Measurements from ENCODE around the gene MPST.

MPST gene

DNA sequence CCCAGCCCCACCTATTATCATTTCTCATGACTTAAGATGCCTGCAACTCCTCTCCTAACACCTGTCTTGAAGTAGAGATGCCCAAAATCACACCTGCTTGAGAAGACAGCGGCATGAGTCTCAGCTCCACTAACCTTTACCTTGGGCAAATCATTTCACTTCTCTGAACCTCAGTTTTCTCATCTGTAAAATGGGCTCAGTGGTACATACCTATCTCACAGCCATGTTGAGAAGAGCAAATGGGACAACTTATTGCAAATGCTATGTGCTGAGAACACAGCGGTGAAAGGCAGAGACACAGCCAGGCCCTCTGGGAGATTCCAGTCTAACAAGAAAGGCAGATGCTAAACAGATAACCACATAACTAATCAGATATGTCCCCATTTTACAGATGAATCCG, 8.1 kb upstream of the MPST start:
- Mint-ChIP-seq H3K36me3 (no peaks in the 10 kb centered on the region), H3K27ac (no peak overlapping the region), H3K4me1 (no peaks in the 10 kb centered on the region), H3K27me3 (peaks cover 12% of the 10 kb centered on the region), H3K4me3 (no peak overlapping the region), H3K9me3 (no peaks in the 10 kb centered on the region)
- DNase-seq (ENCODE audit: low spot score in 2 of 2), result no peak
- no peak for ATAC-seq (ENCODE audit: low read depth)

DNA sequence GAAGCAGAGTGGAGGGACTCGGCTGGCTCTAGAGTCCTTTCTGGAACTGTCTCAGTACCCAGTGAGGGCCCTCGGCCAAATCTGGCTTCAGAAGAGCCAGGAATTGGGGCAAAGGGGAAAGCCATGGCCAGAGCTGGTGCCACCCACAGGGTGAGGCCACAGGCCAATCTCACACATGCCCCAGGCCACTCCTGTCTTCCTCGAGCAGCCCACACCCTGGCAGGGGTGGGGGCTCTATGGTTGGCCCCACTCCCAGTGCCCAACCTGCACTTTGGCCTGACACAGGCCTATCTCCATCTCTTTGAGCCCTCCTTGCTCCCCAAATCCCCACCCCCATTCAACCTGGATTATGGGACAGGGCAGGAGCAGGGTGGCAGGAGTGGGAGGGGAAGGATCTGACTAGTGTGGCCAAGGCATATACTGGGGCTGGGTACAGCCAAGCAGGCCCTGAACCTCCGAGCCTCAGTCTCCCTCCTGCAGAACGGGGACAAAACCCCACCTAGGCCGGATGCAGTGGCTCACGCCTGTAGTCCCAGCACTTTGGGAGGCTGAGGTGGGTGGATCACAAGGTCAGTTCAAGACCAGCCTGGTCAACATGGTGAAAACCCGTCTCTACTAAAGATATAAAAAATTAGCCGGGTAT, 7.2 kb upstream of the MPST start:
- no peak overlapping the region for H3K4me3 Mint-ChIP-seq
- no peaks in the 10 kb centered on the region for H3K36me3 Mint-ChIP-seq
- ATAC-seq (ENCODE audit: low read depth), result no peak
- H3K9me3 Mint-ChIP-seq, result no peaks in the 10 kb centered on the region
- H3K27me3 Mint-ChIP-seq, result peaks cover 6% of the 10 kb centered on the region
- no peak for DNase-seq (ENCODE audit: low spot score in 2 of 2)
- no peak overlapping the region for H3K27ac Mint-ChIP-seq
- H3K4me1 Mint-ChIP-seq, result no peaks in the 10 kb centered on the region

DNA sequence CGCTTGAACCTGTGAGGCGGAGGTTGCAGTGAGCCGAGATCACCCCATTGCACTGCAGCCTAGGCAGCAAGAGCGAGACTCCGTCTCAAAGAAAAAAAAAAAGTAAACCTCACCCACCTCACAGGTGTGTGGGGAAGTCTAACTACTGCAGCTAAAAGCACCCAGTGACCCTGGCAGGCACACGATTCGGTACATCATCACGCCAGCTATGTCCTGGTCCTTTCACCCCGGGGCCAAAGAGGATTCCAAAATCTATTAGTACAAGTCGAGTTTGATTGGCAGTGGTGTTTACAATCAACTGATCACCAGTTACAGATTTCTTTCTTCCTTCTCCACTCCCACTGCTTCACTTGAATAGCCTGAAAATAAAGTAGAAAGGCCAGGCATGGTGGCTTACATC, 6.6 kb upstream of the MPST start:
- ATAC-seq (ENCODE audit: low read depth) (no peak), DNase-seq (ENCODE audit: low spot score in 2 of 2) (no peak)
- no peaks in the 10 kb centered on the region for H3K9me3 Mint-ChIP-seq
- H3K4me1 Mint-ChIP-seq, result no peaks in the 10 kb centered on the region
- H3K4me3 Mint-ChIP-seq, result no peak overlapping the region
- H3K27me3 Mint-ChIP-seq, result peaks cover 6% of the 10 kb centered on the region
- H3K27ac Mint-ChIP-seq, result no peak overlapping the region
- no peaks in the 10 kb centered on the region for H3K36me3 Mint-ChIP-seq

DNA sequence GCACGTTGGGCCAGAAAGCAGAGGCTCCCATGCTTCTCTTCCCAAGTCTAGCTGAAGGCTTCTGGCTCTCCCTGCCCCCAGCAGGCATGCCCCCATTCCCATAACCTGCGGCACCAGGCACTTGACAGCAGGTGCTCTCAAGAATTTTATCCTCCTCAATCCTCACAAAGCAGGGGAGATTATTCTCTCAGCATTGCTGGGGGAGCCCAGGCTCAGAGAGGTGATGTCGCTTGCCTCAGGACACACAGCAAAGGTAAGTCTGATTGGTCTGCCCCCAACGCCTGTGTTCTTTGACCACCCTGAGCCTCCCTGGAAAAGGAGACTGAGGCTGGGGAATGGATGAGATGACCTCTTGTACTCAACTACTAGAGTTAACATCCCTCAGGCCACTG, 5.1 kb upstream of the MPST start:
- Mint-ChIP-seq H3K4me3 (no peak overlapping the region), H3K9me3 (no peaks in the 10 kb centered on the region), H3K4me1 (peaks cover 3% of the 10 kb centered on the region), H3K27me3 (peaks cover 3% of the 10 kb centered on the region), H3K36me3 (no peaks in the 10 kb centered on the region), H3K27ac (no peak overlapping the region)
- ATAC-seq (ENCODE audit: low read depth), result no peak
- no peak for DNase-seq (ENCODE audit: low spot score in 2 of 2)

DNA sequence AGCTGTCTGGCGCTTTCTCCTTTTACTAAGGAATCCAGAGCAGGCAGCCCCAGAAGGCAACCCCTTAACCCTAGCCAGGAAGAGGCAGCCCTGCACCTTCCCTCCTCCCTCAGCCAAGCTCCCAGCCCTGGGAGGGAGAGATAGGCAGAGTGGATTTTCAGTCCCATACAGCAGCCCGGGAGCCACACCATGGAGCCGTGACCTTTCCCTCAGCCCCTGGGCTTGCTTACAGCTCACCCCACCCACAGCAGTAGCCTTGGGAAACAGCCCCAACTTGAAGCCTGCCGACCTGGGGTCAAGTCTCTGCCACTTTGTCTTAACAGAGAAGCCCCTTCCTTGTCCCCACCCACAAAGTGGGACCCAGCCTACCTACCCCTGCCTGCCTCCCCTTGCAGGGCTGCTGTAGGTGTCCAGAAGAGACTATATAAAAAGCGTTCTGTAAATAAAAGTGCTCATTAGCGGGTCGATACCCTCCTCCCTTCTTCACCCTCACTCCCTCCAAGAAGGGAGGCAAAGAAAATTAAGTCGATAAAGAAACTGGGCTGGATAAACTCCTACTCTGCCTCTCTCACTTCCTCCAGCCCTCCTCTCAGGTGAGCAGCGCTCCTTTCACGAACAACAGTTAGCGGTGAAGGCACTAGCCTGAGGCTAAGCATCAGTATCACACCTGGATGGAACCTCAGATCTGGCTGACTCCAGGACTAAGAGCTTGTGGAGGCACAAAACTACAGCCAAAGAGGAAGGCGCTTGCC, 4.5 kb upstream of the MPST start:
- no peak overlapping the region for H3K4me3 Mint-ChIP-seq
- H3K4me1 Mint-ChIP-seq, result peaks cover 3% of the 10 kb centered on the region
- H3K9me3 Mint-ChIP-seq, result no peaks in the 10 kb centered on the region
- ATAC-seq (ENCODE audit: low read depth), result no peak
- H3K27ac Mint-ChIP-seq, result no peak overlapping the region
- H3K27me3 Mint-ChIP-seq, result no peaks in the 10 kb centered on the region
- no peak for DNase-seq (ENCODE audit: low spot score in 2 of 2)
- no peaks in the 10 kb centered on the region for H3K36me3 Mint-ChIP-seq

DNA sequence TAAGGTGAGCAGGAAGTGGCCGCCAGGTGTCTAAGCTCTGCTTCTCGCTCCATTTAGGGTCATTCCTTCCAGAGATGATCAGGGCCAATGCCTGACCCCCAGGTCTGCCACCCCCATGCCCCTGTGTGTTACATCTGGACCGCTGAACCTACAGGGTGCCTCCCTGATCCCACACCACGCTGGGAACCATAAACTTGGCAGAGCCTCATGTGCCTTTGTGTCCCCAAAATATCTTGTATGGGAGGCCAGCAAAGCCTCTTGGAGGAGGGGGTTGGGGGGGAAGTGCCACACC, 4.0 kb upstream of the MPST start:
- Mint-ChIP-seq H3K36me3 (no peaks in the 10 kb centered on the region), H3K4me3 (no peak overlapping the region), H3K27ac (no peak overlapping the region), H3K9me3 (no peaks in the 10 kb centered on the region), H3K27me3 (no peaks in the 10 kb centered on the region), H3K4me1 (peaks cover 3% of the 10 kb centered on the region)
- no peak for DNase-seq (ENCODE audit: low spot score in 2 of 2)
- no peak for ATAC-seq (ENCODE audit: low read depth)

DNA sequence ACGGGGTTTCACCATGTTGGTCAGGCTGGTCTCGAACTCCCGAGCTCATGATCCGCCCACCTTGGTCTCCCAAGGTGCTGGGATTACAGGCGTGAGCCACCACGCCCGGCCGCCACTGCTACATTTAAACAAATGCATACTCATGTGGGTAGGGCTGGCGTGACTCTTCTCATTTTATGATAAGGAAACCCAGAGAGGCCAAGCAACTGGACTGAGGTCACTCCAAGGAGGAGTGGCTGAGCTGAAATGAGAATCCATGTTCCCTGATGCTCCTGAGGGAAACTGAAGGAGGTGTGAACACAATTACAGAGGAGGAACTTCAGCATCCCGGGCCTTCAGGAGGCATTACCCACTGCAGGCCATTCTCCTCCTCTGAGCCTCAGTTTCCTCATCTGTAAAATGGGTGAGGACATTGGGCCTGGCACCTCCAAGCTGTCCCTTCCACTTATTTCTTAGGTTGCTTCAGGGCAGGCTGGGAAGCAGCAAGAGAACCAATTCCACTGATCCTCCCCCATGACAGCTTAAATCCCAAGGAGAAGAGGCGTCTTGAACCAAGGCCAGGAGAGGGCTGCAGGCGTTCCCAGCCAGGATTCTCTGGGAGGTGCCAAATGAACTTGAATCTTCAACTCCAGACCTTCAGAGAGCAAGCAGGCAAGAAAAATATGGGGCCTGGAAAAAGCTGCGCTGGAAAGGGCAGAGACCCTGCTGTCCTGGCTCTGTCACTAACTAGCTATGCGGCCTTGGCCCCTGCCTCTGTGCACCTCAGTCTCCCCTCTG, 3.2 kb upstream of the MPST start:
- no peaks in the 10 kb centered on the region for H3K36me3 Mint-ChIP-seq
- H3K9me3 Mint-ChIP-seq, result no peaks in the 10 kb centered on the region
- no peak overlapping the region for H3K4me3 Mint-ChIP-seq
- no peak overlapping the region for H3K27ac Mint-ChIP-seq
- ATAC-seq (ENCODE audit: low read depth) (no peak), DNase-seq (ENCODE audit: low spot score in 2 of 2) (no peak)
- H3K27me3 Mint-ChIP-seq, result peaks cover 1% of the 10 kb centered on the region
- H3K4me1 Mint-ChIP-seq, result peaks cover 4% of the 10 kb centered on the region

DNA sequence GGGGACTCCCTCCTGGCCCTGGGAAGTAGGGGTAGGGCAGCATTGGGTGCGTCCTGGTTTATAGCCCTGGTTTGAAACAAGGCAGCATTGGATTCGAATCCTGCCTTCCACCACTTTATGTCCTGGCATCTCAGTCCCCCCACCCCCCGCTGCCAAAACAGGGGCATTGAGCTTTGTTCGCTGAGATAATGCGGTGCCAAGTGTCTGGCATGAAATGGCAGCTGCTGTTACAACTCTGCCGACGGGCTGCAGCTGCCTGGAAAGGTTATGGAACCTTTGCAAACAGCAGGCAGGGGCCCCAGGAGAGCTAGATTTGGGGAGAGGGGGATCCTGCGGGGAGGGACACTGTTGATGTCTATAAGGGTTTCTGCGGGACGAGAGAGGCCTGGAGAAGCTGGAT, 2.2 kb upstream of the MPST start:
- Mint-ChIP-seq H3K9me3 (no peaks in the 10 kb centered on the region), H3K4me1 (peaks cover 7% of the 10 kb centered on the region), H3K36me3 (no peaks in the 10 kb centered on the region), H3K27ac (no peak overlapping the region), H3K27me3 (peaks cover 1% of the 10 kb centered on the region), H3K4me3 (no peak overlapping the region)
- ATAC-seq (ENCODE audit: low read depth) (no peak), DNase-seq (ENCODE audit: low spot score in 2 of 2) (no peak)

DNA sequence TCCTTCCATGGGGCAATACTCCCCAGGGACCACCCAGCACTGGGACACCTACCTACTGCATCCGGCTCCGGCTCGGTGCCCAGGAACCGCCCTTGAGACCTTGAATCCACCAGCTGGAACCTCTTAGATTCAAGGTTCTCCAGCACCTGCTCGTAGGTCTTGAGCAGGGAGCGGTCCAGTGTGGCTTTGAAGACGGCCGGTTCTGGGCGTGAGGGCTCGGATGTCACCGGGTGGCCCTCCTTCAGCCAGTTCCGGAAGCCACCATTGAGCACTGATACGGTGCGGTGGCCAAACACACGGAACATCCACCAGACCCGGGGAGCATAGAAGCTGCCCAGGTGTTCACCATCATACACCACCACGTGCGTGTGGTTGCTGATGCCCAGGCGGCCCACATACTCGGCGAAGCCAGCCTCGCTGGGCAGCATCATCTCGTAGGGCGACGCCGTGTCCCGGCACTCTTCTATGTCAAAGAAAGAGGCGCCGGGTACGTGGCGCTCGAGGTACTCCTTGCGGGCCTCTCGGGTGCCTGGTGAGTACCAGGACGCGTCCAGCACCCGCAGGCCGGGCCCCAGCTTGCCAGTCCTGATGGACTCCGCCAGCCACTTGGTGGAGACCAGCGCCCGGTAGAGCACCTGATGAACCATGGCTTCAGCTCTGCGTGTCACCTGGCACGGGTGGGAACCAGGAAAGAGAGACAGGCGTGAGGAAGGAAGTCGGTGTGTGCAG, 1.3 kb upstream of the MPST start:
- no peaks in the 10 kb centered on the region for H3K9me3 Mint-ChIP-seq
- peaks cover 7% of the 10 kb centered on the region for H3K4me1 Mint-ChIP-seq
- no peak for ATAC-seq (ENCODE audit: low read depth)
- no peak overlapping the region for H3K27ac Mint-ChIP-seq
- peaks cover 1% of the 10 kb centered on the region for H3K27me3 Mint-ChIP-seq
- no peak for DNase-seq (ENCODE audit: low spot score in 2 of 2)
- peak overlapping the region; percentile 72 for H3K4me3 Mint-ChIP-seq
- no peaks in the 10 kb centered on the region for H3K36me3 Mint-ChIP-seq

DNA sequence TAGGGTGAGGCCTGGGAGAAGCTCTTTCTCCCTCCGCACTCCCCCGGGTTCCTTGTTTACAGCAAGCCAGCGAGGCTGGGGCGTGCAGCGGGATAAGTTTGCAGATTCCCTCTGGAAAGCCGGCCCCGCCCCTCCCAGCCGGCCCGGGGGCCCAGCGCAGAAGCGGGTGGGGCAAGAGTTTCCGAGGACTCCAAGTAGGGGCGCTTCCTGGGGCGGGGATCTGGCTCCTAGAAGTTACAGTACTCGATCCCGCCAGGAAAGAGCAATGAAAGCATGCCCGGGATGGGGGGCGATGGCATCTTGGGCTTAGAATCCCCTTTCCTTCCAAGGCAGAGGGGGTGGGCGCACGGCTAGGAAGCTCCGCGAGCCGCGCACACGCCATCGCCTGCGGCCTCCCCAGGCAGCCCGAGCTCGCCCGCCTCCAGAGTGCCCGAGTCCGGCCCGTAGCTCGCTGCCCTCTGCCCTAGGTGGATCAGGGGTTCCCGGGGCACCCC, 680 bp upstream of the MPST start:
- Mint-ChIP-seq H3K4me1 (peaks cover 7% of the 10 kb centered on the region), H3K27me3 (peaks cover 1% of the 10 kb centered on the region), H3K4me3 (peak overlapping the region; percentile 72), H3K36me3 (no peaks in the 10 kb centered on the region), H3K27ac (no peak overlapping the region), H3K9me3 (no peaks in the 10 kb centered on the region)
- no peak for DNase-seq (ENCODE audit: low spot score in 2 of 2)
- ATAC-seq (ENCODE audit: low read depth), result peak; percentile 9

DNA sequence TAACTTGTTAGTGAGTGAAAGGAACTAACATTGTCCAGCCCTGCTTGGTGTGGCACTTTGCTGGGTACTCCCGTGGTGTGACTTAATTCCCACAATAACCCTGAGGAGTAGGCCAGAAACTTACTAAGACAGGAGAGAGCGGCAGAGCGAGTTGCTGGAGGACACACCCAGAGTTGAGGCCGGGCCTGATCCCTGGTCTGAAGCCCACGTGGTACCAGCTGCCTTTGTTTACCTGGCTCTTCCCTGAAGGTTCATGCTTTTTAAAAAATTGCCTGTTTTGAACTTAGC, 594 bp downstream of the MPST start:
- H3K27ac Mint-ChIP-seq, result peak overlapping the region; percentile 20
- peaks cover 1% of the 10 kb centered on the region for H3K27me3 Mint-ChIP-seq
- H3K9me3 Mint-ChIP-seq, result no peaks in the 10 kb centered on the region
- DNase-seq (ENCODE audit: low spot score in 2 of 2), result no peak
- no peak for ATAC-seq (ENCODE audit: low read depth)
- H3K4me1 Mint-ChIP-seq, result peaks cover 7% of the 10 kb centered on the region
- peak overlapping the region; percentile 84 for H3K4me3 Mint-ChIP-seq
- peaks cover 4% of the 10 kb centered on the region for H3K36me3 Mint-ChIP-seq

DNA sequence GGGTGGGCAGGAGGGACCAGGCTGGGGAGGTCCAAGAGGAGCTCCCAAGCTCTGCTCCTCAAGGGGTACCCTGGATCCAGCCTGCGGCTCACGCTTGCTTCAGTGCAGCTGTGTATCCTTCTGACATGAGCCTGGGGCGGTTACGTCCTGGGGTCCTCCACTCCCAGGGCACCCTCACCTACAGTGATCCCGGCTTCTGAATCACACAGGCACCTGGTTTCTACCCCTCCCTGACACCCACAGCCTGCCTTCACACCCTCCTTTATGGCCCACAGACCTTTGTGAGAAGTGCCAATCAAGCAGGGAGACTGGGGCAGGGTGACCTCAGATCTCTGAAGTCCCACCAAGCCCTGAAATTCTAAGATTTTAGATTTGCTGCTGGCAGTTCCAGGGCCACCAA, 1.5 kb downstream of the MPST start:
- no peak for ATAC-seq (ENCODE audit: low read depth)
- Mint-ChIP-seq H3K27ac (no peak overlapping the region), H3K4me1 (peaks cover 7% of the 10 kb centered on the region), H3K36me3 (peaks cover 4% of the 10 kb centered on the region), H3K4me3 (no peak overlapping the region), H3K9me3 (no peaks in the 10 kb centered on the region), H3K27me3 (peaks cover 1% of the 10 kb centered on the region)
- DNase-seq (ENCODE audit: low spot score in 2 of 2), result no peak

DNA sequence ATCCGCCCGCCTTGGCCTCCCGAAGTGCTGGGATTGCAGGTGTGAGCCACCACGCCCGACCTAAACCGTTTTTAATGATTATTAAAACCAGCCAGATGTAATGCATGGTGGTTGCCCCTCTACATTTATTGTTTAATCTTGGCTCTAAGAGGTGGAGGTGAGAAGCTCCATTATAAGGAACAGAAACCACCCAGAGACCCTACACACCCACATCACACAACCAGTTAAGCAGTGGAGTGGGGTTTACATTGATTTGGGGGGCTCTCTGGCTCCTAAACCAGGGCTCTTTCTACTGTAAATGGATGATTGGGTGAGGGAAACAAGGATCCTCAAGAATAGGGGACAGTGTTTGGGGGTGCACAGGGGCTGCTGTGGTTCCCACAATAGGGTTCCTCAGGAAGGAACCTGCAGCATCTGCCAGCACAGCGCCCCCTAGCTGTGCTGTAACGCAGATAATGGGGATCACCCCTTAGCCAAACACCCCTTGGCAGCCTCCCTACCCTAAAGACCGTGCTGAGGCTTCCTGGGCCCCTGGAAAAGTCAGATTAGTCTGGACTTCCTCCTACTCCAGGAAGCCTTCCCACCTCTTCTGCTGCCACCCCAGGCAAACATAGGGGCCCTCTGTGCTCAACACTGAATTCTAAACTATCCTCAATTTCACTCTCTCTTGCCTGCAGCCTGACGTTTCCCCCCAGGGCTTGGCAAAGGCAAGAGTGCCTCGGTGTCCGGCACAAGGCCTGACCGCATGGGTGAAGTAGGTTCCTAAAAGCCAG, 2.4 kb downstream of the MPST start:
- H3K4me1 Mint-ChIP-seq, result peaks cover 7% of the 10 kb centered on the region
- DNase-seq (ENCODE audit: low spot score in 2 of 2) (peak; percentile 43 to 59), ATAC-seq (ENCODE audit: low read depth) (peak; percentile 66)
- peaks cover 4% of the 10 kb centered on the region for H3K36me3 Mint-ChIP-seq
- H3K27me3 Mint-ChIP-seq, result peaks cover 1% of the 10 kb centered on the region
- no peaks in the 10 kb centered on the region for H3K9me3 Mint-ChIP-seq
- no peak overlapping the region for H3K27ac Mint-ChIP-seq
- peak overlapping the region; percentile 67 for H3K4me3 Mint-ChIP-seq
